GM18499 (cell line): ENCODE measurements around the gene SLC17A6.

ENCODE experiments used
- ATAC-seq: cut with Tn5 transposase; IDR thresholded peaks from one replicate; pipeline ENCODE4 v1.9.1; 2021; ENCODE audit warnings: moderate number of reproducible peaks; ENCODE audit not compliant: insufficient read depth, unreplicated experiment

The SLC17A6 gene

GRCh38 chr11:22387126-22387525 lies 48.9 kb downstream of the SLC17A6 start:
- no peak for ATAC-seq

- ATAC-seq: no peak
Observed at GRCh38 chr11:22389526-22390282, 51.5 kb downstream of the SLC17A6 start.

GRCh38 chr11:22390283-22390655 lies 52.1 kb downstream of the SLC17A6 start:
- no peak for ATAC-seq

GRCh38 chr11:22392561-22392960 lies 54.4 kb downstream of the SLC17A6 start:
- ATAC-seq: no peak

- no peak for ATAC-seq
Observed at GRCh38 chr11:22405377-22405776, 67.2 kb downstream of the SLC17A6 start.

GRCh38 chr11:22407267-22407666 lies 69.1 kb downstream of the SLC17A6 start:
- ATAC-seq: no peak

- no peak for ATAC-seq
Observed at GRCh38 chr11:22407921-22408320, 69.7 kb downstream of the SLC17A6 start.

GRCh38 chr11:22415476-22415875 lies 77.3 kb downstream of the SLC17A6 start:
- no peak for ATAC-seq

GRCh38 chr11:22416462-22416861 lies 78.3 kb downstream of the SLC17A6 start:
- ATAC-seq: no peak

GRCh38 chr11:22426915-22427314 lies 88.7 kb downstream of the SLC17A6 start:
- no peak for ATAC-seq
